ENCODE measurements around the gene PHACTR3. TPM values are rescaled to one million over a fixed set of nuclear protein-coding genes. Genes with fewer than 3 reads are reported as not detected.

The PHACTR3 gene
- total RNA-seq, 4 donors from 2014 or later: 0.66 to 7.8 TPM; not detected in 2

DNA sequence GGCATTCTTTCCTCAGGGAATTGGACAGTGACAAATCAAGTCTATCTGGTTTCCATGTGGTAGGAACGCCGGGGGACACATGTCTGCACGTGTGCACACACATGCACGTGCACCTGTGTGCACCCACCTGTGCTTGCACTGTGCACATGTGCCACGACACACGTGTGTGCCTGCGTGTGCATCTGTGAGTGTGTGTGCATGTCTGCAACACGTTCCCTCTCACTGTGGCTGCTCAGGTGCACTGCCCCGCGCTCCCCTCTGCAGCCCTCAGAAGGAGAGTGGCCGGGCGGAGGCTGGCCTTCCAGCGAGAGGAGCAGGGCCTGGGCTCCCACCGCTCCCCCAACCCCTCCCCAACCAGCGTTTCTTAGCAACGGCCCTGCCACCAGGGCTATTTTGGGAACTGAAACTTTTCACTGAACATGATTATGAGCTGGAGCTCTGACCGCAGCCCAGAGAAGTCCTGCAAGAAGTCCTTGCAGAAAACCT is 147.8 kb downstream of the PHACTR3 start:
- TF ChIP-seq, protein P1, sequence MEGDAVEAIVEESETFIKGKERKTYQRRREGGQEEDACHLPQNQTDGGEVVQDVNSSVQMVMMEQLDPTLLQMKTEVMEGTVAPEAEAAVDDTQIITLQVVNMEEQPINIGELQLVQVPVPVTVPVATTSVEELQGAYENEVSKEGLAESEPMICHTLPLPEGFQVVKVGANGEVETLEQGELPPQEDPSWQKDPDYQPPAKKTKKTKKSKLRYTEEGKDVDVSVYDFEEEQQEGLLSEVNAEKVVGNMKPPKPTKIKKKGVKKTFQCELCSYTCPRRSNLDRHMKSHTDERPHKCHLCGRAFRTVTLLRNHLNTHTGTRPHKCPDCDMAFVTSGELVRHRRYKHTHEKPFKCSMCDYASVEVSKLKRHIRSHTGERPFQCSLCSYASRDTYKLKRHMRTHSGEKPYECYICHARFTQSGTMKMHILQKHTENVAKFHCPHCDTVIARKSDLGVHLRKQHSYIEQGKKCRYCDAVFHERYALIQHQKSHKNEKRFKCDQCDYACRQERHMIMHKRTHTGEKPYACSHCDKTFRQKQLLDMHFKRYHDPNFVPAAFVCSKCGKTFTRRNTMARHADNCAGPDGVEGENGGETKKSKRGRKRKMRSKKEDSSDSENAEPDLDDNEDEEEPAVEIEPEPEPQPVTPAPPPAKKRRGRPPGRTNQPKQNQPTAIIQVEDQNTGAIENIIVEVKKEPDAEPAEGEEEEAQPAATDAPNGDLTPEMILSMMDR (IDR thresholded peaks at IDR 0.05; ENCODE audit: low read depth): no peak

- TF ChIP-seq, protein P1 (IDR thresholded peaks at IDR 0.05; ENCODE audit: low read depth): no peak
These were observed 148.5 kb downstream of the PHACTR3 start for GRCh38 chr20:59752704-59753460.

DNA sequence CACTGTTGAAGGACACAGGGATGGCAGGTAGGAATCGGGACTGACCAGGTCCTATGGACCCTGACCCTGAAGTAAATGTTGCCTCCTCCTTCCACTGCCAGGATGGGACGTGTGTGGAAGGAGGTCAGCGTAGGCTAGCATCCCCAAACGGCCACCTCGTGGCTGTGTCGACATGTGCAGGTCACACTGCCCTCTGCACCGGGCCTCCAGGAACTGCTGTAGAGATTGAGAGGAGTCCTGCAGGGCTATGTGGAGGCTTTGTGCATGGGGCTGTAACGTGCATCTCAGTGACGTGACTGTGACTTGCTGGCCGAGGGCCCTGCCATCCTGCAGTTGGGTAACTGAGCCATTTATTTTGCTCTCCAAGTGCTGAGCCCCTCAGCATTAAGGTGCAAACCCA is 149.5 kb downstream of the PHACTR3 start:
- TF ChIP-seq, protein P1 (IDR thresholded peaks at IDR 0.05; ENCODE audit: low read depth): no peak

DNA sequence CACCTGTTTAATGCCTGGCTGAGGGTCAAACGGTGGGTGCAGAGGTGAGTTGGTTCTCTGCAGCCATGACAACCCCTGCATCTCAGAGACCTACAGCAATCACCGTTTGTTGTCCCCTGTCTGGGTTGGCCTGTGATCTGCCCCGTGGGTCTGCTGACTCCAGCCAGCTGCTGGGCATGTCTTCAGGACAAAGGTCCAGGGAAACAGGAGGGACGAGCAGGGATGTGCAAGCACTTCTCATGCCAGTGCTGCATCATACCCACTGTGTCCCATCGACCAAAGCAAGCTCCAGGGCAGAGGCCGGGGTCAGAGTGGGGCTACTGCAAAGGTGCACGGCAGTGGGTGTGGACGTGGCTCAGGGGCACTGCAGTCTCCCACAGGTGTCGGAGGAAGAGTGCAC is 150.2 kb downstream of the PHACTR3 start:
- TF ChIP-seq, protein P1 (IDR thresholded peaks at IDR 0.05; ENCODE audit: low read depth): no peak

DNA sequence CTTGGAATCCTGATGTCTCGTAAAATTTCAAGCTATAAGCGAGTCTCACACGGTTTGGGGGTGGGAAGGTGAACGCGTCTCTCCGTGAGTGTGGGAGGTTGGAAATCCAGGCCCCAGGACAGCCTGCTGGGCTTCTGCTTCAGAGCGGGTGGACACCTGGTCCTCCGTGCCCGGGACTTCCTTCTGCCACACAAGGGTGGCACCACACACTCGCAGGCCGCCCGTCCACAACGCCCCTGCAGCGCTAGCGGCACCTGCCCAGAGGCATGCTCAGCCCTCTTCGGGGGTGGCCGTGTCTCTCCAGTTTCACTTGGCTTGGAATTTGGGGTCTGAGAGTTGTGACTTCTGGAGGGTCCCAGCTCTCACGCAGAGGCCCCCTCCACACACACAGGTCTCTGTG is 151.9 kb downstream of the PHACTR3 start:
- TF ChIP-seq, protein P1 (IDR thresholded peaks at IDR 0.05; ENCODE audit: low read depth): no peak

DNA sequence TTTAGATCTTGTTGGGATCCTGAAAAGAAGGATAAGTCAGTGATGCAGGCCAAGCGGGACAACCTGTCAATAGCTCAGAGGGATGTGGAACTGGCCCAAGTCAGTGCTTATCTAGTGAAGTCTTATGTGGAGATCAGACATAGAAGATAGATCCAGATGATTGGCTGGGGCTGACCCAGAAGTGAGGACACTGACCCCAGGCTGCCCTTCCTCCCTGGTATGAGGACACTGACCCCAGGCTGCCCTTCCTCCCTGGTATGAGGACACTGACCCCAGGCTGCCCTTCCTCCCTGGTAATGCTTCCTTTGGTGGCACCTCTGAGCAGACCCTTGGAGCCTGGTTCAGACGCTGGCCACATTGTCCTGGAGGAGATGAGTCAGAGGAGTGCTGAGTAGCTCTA is 159.7 kb downstream of the PHACTR3 start:
- TF ChIP-seq, protein P1 (IDR thresholded peaks at IDR 0.05; ENCODE audit: low read depth): no peak

- TF ChIP-seq, protein P1 (IDR thresholded peaks at IDR 0.05; ENCODE audit: low read depth): no peak
These were observed 161.3 kb downstream of the PHACTR3 start for GRCh38 chr20:59765599-59766177.

All from subcutaneous adipose tissue (tissue), 4 donors.